Measurements from ENCODE around the gene CPE.

CPE gene

GRCh38 chr4:165508372-165509120 lies 129.7 kb downstream of the CPE start:
- DNase-seq (ENCODE audit: low read depth): no peak

DNA sequence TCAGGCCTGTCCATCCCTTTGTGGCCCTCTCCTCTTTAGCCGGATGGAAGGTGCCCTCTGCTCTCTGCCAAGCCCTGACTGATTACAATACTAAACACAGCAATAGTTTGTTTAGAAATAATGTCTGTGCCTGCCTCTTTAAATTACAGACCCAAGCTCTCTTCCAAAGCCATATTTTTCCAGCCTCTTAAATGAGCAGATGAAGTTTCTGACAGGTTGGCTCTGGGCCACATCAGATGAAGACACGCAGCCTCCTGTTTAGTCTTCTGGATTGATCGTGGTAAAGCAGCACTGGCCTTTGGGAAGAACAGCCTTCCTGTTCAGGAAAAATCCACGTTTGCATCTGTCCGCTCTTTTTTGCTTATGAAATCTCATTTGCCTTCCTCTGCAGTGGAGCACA lies 133.6 kb downstream of the CPE start:
- DNase-seq (ENCODE audit: low read depth): no peak

DNA sequence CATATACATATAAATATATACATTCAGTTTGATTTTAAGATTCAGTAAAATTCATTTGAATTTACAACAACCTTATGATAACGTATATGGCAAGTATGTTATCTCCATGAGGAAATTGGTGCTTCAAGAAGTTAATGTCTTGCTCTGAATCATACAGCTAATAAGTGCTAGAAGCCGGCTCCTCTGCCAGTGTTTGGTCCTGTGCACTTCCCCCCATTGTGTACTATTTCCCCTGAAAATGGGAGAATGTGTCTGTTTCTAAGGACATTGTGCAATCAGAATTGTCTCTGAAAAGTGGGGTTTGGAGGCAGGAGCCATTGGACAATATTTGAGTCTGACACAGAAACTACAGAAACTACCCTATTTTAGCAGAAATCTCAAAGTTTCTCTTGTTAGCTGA lies 135.9 kb downstream of the CPE start:
- no peak for DNase-seq (ENCODE audit: low read depth)

DNA sequence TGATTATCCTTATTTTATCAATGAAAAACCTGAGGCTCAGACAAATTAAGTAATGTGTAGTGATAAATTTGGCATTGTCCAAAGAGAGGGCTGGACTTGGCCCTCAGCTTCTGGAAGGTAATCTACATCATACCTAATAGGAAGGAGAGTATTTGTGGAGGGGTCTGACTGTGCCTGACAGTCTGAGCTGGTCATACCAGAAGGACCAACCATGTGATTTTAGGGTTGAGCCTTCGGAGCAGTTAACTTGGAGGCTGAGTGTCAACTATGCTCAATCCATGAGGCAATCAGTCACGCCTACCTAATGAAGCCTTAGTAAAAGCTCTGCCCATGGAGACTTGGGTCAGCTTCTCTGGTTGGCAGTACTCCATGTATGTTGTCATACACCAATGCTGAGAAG lies 136.4 kb downstream of the CPE start:
- DNase-seq (ENCODE audit: low read depth): no peak

- DNase-seq (ENCODE audit: low read depth): no peak
Measured at GRCh38 chr4:165516281-165516833, 137.5 kb downstream of the CPE start.

GRCh38 chr4:165517216-165517615 lies 138.4 kb downstream of the CPE start:
- DNase-seq (ENCODE audit: low read depth): no peak

DNA sequence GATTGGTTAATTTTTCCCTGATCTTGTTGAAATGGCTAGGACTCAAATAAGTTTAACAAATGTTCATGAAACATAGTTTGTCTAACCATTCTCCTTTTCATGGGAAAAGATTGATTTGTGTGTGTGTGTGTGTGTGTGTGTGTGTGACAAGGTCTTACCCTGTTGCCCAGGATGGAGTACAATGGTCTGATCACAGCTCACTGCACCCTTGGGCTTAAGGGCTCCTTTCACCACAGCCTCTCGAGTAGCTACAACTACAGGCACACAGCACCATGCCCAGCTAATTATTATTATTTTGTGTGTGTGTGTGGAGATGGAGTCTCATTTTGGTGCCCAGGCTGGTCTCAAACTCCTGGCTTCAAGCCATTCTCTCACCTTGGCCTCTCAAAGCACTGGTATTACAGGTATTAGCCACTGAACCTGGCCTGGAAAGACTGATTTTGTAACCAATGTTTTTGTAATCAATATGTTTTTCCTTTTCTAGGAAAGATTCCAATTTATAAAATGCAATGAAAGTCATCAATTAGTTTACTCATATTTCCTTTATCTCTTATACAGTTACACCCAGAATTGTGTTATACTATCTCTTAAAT lies 139.3 kb downstream of the CPE start:
- DNase-seq (ENCODE audit: low read depth): no peak

- no peak for DNase-seq (ENCODE audit: low read depth)
Measured at GRCh38 chr4:165518686-165519085, 139.9 kb downstream of the CPE start.

DNA sequence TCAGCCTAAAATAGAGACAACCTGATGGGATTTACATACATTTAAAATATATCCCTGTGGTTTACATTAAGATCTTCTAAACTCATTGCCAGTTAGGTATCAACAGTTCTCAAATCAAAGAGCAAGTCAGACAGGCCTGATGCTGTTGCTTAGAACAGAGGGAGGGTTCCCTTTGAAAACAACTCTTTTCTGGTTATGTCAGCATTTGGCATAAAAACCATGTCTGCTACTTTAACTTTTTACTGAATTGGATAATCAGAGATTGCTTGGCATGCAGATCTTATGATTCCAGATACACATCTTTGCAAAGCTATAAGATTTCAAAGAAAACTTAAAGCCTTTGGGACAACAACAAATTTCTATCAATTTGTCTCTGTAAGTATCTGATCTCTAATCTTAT lies 140.8 kb downstream of the CPE start:
- no peak for DNase-seq (ENCODE audit: low read depth)

GRCh38 chr4:165520086-165520485 lies 141.3 kb downstream of the CPE start:
- DNase-seq (ENCODE audit: low read depth): no peak

DNA sequence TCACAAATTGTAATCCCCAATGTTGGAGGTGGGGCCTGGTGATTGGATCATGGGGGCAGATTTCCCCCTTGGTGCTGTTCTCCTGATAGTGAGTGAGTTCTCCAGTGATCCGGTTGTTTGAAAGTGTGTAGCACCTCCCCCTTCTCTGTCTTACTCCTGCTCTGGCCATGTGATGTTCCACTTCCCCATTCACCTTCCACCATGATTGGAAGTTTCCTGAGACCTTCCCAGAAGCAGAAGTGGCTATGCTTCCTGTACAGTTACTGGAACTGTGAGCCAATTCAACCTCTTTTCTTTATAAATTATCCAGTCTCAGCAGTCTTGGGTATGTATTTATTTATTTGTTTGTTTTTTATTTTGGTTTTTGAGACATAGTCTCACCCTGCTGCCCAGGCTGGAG lies 143.2 kb downstream of the CPE start:
- DNase-seq (ENCODE audit: low read depth): no peak

DNA sequence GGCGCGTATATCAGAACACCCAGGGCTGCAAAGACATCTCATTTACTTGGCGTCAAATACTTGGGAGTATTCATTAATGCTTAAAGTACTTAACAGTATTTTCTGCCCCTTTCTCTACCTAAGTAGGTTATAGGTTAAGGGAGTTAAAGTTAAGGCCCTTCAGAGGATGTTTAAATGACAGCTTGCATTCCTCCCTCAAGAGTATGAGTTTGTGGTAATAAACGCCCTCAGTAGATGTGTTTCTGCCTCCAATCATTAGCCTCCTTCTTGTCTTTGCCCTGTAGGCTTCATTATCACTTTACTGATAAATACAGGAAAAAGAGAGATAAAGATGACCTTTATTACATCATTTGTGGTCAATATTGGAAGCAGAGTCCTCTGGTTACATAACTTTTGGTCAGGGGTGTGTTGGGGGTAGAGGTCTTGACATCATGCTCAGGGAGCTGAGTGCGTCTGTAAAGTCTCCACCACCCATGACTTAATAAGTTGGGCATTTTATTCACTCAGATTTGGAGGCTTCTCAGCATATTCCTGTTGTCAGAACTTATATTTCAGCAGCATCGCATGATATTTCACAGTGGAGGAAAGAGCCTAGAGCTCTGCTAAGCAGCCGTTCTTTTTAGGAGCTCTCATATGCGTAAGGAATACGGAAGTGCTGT lies 145.9 kb downstream of the CPE start:
- no peak for DNase-seq (ENCODE audit: low read depth)

GRCh38 chr4:165532976-165533375 lies 154.2 kb downstream of the CPE start:
- DNase-seq (ENCODE audit: low read depth): no peak

- DNase-seq (ENCODE audit: low read depth): no peak
Measured at GRCh38 chr4:165537028-165537648, 158.3 kb downstream of the CPE start.

- DNase-seq (ENCODE audit: low read depth): no peak
Measured at GRCh38 chr4:165539801-165540200, 161.0 kb downstream of the CPE start.

DNA sequence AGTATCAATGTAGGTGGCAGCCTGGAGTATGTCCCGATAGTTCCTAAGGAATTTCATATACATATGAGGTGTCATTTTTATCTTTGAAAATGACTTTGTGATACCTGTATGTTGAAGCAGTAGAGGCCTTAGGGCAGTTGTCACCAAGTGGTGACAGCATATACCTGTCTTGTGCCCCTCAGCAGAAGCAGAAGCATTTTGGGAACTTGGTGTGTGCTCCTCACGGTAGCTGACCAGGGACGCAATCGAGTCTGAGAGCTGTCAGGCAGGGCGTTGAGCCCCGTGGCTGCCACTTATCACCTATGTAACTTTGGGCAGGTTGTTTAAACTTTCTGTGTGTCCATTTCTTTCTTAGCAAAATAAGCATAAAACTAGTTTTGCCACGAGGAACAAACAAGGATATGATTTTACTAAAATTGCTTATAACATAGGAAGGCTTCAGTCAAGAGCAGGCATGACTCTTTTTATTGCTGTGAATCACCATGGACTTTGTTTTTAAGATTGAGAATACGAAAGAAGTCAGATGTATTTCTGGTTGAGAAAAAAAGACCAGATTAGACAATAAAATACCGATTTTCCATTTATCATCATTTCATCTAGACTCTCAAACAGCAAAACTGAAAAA lies 161.5 kb downstream of the CPE start:
- DNase-seq (ENCODE audit: low read depth): no peak

DNA sequence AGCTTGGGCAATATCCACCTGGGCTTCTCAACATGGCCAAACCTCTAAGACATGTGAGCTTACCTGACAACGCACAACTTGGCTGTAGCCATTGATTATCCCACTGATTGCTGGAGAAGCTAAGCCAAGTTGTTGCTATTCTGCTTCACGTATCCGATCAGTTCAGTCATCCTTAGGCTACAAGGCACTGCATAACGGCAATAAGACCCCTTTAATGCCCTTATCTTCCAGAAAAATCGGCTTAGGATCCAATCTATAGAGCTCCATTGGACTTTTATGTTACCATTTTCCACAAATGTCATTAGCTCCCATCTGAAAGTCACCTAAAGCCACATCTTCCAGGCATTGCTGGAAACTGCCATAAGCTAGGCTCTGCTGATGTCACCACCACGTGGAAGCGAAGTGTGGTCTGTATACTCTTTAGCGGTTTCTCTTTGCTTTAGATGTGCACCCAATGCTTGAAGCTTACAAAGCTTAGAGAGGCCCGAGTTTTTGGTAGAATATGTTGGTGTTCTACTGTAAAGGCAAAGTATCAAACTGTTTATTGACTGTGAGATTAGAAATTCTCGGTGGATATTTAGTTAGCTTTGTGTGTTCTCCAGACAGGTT lies 163.1 kb downstream of the CPE start:
- DNase-seq (ENCODE audit: low read depth): no peak

- DNase-seq (ENCODE audit: low read depth): no peak
Measured at GRCh38 chr4:165542476-165542875, 163.7 kb downstream of the CPE start.
